ENCODE measurements around the gene STPG1.

STPG1 gene

GRCh38 chr1:24426744-24427544 is 13.4 kb upstream of the STPG1 start:
- no peak for DNase-seq

- no peak for DNase-seq
Measured at GRCh38 chr1:24425922-24426321, 12.3 kb upstream of the STPG1 start.

GRCh38 chr1:24425441-24425840 is 11.9 kb upstream of the STPG1 start:
- DNase-seq = no peak

GRCh38 chr1:24424990-24425389 is 11.4 kb upstream of the STPG1 start:
- DNase-seq = no peak

GRCh38 chr1:24424207-24424606 is 10.6 kb upstream of the STPG1 start:
- DNase-seq = no peak

GRCh38 chr1:24421502-24421901 is 7.9 kb upstream of the STPG1 start:
- DNase-seq = no peak

- DNase-seq = no peak
Measured at GRCh38 chr1:24420547-24420946, 7.0 kb upstream of the STPG1 start.

GRCh38 chr1:24418898-24419628 is 5.5 kb upstream of the STPG1 start:
- DNase-seq = peak; percentile 84

- DNase-seq = no peak
Measured at GRCh38 chr1:24417681-24418080, 4.1 kb upstream of the STPG1 start.

GRCh38 chr1:24416666-24417391 is 3.2 kb upstream of the STPG1 start:
- peak; percentile 46 for DNase-seq

GRCh38 chr1:24415910-24416665 is 2.5 kb upstream of the STPG1 start:
- DNase-seq = peak; percentile 51

- DNase-seq = peak; percentile 99
Measured at GRCh38 chr1:24415334-24415909, 1.8 kb upstream of the STPG1 start, which contains the start of gene NIPAL3. TSS of gene NIPAL3 (plus strand) at chr1:24415802. CDS start at chr1:24419548, 3,746 bp downstream.

GRCh38 chr1:24414775-24415333 is 1.3 kb upstream of the STPG1 start:
- DNase-seq = no peak

- no peak for DNase-seq
Measured at GRCh38 chr1:24412408-24412807, 1.2 kb downstream of the STPG1 start.

- no peak for DNase-seq
Measured at GRCh38 chr1:24411963-24412362, 1.6 kb downstream of the STPG1 start.

GRCh38 chr1:24410750-24411149 is 2.8 kb downstream of the STPG1 start:
- no peak for DNase-seq

GRCh38 chr1:24409535-24409934 is 4.0 kb downstream of the STPG1 start:
- no peak for DNase-seq

- no peak for DNase-seq
Measured at GRCh38 chr1:24406788-24407187, 6.8 kb downstream of the STPG1 start.

GRCh38 chr1:24403806-24404205 is 9.8 kb downstream of the STPG1 start:
- no peak for DNase-seq

- DNase-seq = no peak
Measured at GRCh38 chr1:24400065-24400464, 13.5 kb downstream of the STPG1 start.

- no peak for DNase-seq
Measured at GRCh38 chr1:24393892-24394291, 19.7 kb downstream of the STPG1 start.

Data from NCI-H510A treated with DMSO at 0.1 percent for 48 hours (cell line).